ENCODE measurements around the gene CGRRF1. TPM values are rescaled to one million over a fixed set of nuclear protein-coding genes. Genes with fewer than 3 reads are reported as not detected.

CGRRF1 gene
- total and polyA plus RNA-seq, 9 of the 15 experiments (the other 6 are each of a cell fraction or from before 2014, with no cell fraction given), result 2.8 to 15.8 (median 4.6) TPM

DNA sequence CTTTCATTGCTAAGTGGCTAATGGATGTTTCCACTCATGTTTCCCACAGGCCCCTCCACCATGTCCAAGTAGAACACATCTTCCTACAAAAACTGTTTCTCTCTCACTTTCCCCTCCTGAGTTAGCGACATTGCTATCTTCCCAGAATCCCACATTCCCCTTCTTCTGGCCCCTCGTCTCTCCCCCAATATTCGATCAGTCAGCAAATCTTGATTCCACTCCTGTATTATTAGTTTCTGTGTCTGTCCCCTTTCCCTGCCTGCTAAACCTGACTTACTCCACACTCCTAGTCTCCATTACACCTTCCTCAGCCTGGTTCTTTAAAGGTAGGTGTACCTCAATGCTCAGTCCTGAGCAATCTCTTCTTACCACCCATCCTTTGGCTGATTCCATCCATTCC, 37.9 kb downstream of the CGRRF1 start:
- H3K27ac ChIP-seq (ENCODE audit: extremely low read depth, low read depth, low read length), result no peak overlapping the region
- no peak overlapping the region for H2AFZ ChIP-seq (ENCODE audit: low read depth, low read length)
- TF ChIP-seq ZNF316 (IDR thresholded peaks at IDR 0.05), result peak; percentile 60
- no peak for TF ChIP-seq CBFA2T2 (conservative IDR thresholded peaks at IDR 0.05)
- TF ChIP-seq, protein P1, sequence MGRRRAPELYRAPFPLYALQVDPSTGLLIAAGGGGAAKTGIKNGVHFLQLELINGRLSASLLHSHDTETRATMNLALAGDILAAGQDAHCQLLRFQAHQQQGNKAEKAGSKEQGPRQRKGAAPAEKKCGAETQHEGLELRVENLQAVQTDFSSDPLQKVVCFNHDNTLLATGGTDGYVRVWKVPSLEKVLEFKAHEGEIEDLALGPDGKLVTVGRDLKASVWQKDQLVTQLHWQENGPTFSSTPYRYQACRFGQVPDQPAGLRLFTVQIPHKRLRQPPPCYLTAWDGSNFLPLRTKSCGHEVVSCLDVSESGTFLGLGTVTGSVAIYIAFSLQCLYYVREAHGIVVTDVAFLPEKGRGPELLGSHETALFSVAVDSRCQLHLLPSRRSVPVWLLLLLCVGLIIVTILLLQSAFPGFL (CRISPR knock-in tag; IDR thresholded peaks at IDR 0.05), result no peak
- TF ChIP-seq HNRNPLL (IDR thresholded peaks at IDR 0.05; ENCODE audit: low read depth, low read length, poor library complexity, severe bottlenecking), result no peak
- no peak for TF ChIP-seq ARID3B (CRISPR knock-in tag; IDR thresholded peaks at IDR 0.05; ENCODE audit: borderline replicate concordance)
- TF ChIP-seq C11orf30 (IDR thresholded peaks at IDR 0.05; ENCODE audit: low read depth), result peak; percentile 33; the same call in 1 of the 2 replicates
- no peak for TF ChIP-seq SMARCA4 (IDR thresholded peaks at IDR 0.05)
- TF ChIP-seq, protein P2, sequence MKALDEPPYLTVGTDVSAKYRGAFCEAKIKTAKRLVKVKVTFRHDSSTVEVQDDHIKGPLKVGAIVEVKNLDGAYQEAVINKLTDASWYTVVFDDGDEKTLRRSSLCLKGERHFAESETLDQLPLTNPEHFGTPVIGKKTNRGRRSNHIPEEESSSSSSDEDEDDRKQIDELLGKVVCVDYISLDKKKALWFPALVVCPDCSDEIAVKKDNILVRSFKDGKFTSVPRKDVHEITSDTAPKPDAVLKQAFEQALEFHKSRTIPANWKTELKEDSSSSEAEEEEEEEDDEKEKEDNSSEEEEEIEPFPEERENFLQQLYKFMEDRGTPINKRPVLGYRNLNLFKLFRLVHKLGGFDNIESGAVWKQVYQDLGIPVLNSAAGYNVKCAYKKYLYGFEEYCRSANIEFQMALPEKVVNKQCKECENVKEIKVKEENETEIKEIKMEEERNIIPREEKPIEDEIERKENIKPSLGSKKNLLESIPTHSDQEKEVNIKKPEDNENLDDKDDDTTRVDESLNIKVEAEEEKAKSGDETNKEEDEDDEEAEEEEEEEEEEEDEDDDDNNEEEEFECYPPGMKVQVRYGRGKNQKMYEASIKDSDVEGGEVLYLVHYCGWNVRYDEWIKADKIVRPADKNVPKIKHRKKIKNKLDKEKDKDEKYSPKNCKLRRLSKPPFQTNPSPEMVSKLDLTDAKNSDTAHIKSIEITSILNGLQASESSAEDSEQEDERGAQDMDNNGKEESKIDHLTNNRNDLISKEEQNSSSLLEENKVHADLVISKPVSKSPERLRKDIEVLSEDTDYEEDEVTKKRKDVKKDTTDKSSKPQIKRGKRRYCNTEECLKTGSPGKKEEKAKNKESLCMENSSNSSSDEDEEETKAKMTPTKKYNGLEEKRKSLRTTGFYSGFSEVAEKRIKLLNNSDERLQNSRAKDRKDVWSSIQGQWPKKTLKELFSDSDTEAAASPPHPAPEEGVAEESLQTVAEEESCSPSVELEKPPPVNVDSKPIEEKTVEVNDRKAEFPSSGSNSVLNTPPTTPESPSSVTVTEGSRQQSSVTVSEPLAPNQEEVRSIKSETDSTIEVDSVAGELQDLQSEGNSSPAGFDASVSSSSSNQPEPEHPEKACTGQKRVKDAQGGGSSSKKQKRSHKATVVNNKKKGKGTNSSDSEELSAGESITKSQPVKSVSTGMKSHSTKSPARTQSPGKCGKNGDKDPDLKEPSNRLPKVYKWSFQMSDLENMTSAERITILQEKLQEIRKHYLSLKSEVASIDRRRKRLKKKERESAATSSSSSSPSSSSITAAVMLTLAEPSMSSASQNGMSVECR (CRISPR knock-in tag; IDR thresholded peaks at IDR 0.05), result no peak
- no peak for TF ChIP-seq HDAC3 (IDR thresholded peaks at IDR 0.05; ENCODE audit: borderline replicate concordance, partially characterized antibody)
- no peak for TF ChIP-seq NFYB (IDR thresholded peaks at IDR 0.05; ENCODE audit: extremely low read depth, insufficient read length)
- TF ChIP-seq RBM39 (optimal IDR thresholded peaks at IDR 0.05; ENCODE audit: low read depth, low read length), result no peak
- ChIA-PET POLR2A (interaction anchor here (0.7 to 1.0 kb wide), 2 partner anchors 20 to 136 kb away, joined by 3 to 4 read pairs; no protein-coding TSS in a partner anchor), CTCF (ENCODE audit: low intra/inter-chr PET ratio) (no interaction called here)
- no TSS peak for BruUV-seq (replicated peaks)
- H3K9me1 ChIP-seq (ENCODE audit: control insufficient read depth, insufficient read depth, low read length), result no peaks in the 10 kb centered on the region
- no peaks in the 10 kb centered on the region for H3K79me2 ChIP-seq (ENCODE audit: control insufficient read depth, insufficient read depth, low read length)
- H3K36me3 ChIP-seq (ENCODE audit: control insufficient read depth, insufficient read depth, low read length), result no peaks in the 10 kb centered on the region
- H4K20me1 ChIP-seq (replicated peaks; ENCODE audit: control insufficient read depth, insufficient read depth, low read length), result no peaks in the 10 kb centered on the region
- intact Hi-C loops (cut with micrococcal nuclease), result no loop called here
- no peak overlapping the region for H3K4me2 ChIP-seq (ENCODE audit: insufficient read depth, low read length)
- H3K4me3 ChIP-seq, result no peak overlapping the region
- H3K9ac ChIP-seq (ENCODE audit: insufficient read depth in 1 of 2, low read depth in 2 of 2, low read length in 2 of 2), result no peak overlapping the region
- ATAC-seq (no peak), DNase-seq (ENCODE audit: extremely low read depth in 1 of 4, low spot score in 3 of 4) (no peak), FAIRE-seq (no peak)
- H3K9me3 ChIP-seq (replicated peaks; ENCODE audit: control insufficient read depth, insufficient read depth, low read depth, low read length), result no peaks in the 10 kb centered on the region
- in situ Hi-C loops (cut with MboI), result no loop called here
- 0% methylated on average over 2 of the region's 3 CpGs for WGBS (ENCODE audit: insufficient coverage, low coverage, missing lambda C conversion rate)
- no peaks in the 10 kb centered on the region for H3K4me1 ChIP-seq (replicated peaks in 1 of 2; ENCODE audit: control insufficient read depth in 2 of 2, insufficient read depth in 2 of 2, low read length in 2 of 2)
- H3K27me3 ChIP-seq (ENCODE audit: control insufficient read depth in 2 of 2, insufficient read depth in 2 of 2, low read length in 2 of 2), result no peaks in the 10 kb centered on the region

All from K562 (cell line).